SK-N-SH (cell line): Measurements from ENCODE around the gene UGCG. TPM values are rescaled to one million over a fixed set of nuclear protein-coding genes. Genes with fewer than 3 reads are reported as not detected.

Source experiments
- CTCF ChIA-PET: fragments of 300-600, 350-600 bp; formaldehyde crosslinking; extraction: SDS; loops from one replicate; lab custom pipeline; 2021; lab: Yijun Ruan, JAX
- POLR2A ChIA-PET: fragments of 350-600 bp; sonication (Branson Sonifier 250); formaldehyde crosslinking; extraction: SDS; loops from one replicate; lab custom pipeline; 2020; ENCODE audit warnings: antibody characterized with exemption, inconsistent platforms; lab: Yijun Ruan, JAX
- DNase-seq: peaks from one replicate; pipeline ENCODE4 v3.0.0; 2012
- H2AFZ ChIP-seq: fragments of 200-600 bp; sonication (generic); 2 replicates; pipeline ENCODE4 v1.8.1; 2016; ENCODE audit warnings: antibody characterized with exemption, mild to moderate bottlenecking, low read depth
- H3F3A ChIP-seq: fragments of 200-600 bp; sonication (generic); replicated peaks from 2 replicates; pipeline ENCODE3; 2016; ENCODE audit warnings: antibody characterized with exemption, mild to moderate bottlenecking; ENCODE audit not compliant: insufficient read depth
- H3K27ac ChIP-seq, 2 experiments: fragments of 200-500 bp in 1 of 2; fragments of 200-600 bp in 1 of 2; sonication (Bioruptor generic) in 1 of 2; sonication (generic), shearing (Covaris generic) in 1 of 2; 2 replicates each; pipeline versions ENCODE4 v1.5.1 to v1.6.1; 2014 to 2016; ENCODE audit warnings: low read depth in 2 of 2, inconsistent platforms in 1 of 2, low read length in 1 of 2, mild to moderate bottlenecking in 1 of 2, mixed read lengths in 1 of 2
- H3K27me3 ChIP-seq: fragments of 200-600 bp; sonication (generic), shearing (Covaris generic); 2 replicates; pipeline ENCODE4 v1.6.1; 2016; ENCODE audit warnings: mixed run types; ENCODE audit not compliant: insufficient read depth
- H3K36me3 ChIP-seq, 2 experiments: fragments of 200-500 bp in 1 of 2; fragments of 200-600 bp in 1 of 2; sonication (Bioruptor generic) in 1 of 2; sonication (generic) in 1 of 2; replicated peaks in 1 of 2; 2 replicates each; pipeline versions ENCODE3 to v1.5.1; 2014 to 2016; ENCODE audit warnings: low read length in 1 of 2, mild to moderate bottlenecking in 1 of 2; ENCODE audit not compliant: insufficient read depth in 2 of 2, control insufficient read depth in 1 of 2
- H3K4me1 ChIP-seq, 2 experiments: fragments of 200-500 bp in 1 of 2; fragments of 200-600 bp in 1 of 2; sonication (Bioruptor generic) in 1 of 2; sonication (generic), shearing (Covaris generic) in 1 of 2; 2 replicates each; pipeline versions ENCODE4 v1.5.1 to v1.6.1; 2014 to 2016; ENCODE audit warnings: low read depth in 1 of 2, low read length in 1 of 2, mixed run types in 1 of 2; ENCODE audit not compliant: insufficient read depth in 2 of 2, control insufficient read depth in 1 of 2
- H3K4me2 ChIP-seq: fragments of 200-600 bp; sonication (generic), shearing (Covaris generic); 2 replicates; pipeline ENCODE4 v1.6.1; 2017; ENCODE audit warnings: mixed run types
- H3K4me3 ChIP-seq, 2 experiments: fragments of 200-500 bp in 1 of 2; fragments of 200-600 bp in 1 of 2; sonication (Bioruptor generic) in 1 of 2; sonication (generic), shearing (Covaris generic) in 1 of 2; 2 replicates each; pipeline versions ENCODE4 v1.5.1 to v1.8.1; 2014 to 2016; ENCODE audit warnings: low read depth in 2 of 2, inconsistent platforms in 1 of 2, low read length in 1 of 2, mild to moderate bottlenecking in 1 of 2, mixed read lengths in 1 of 2, moderate library complexity in 1 of 2
- H3K79me2 ChIP-seq: fragments of 200-600 bp; sonication (generic); 2 replicates; pipeline ENCODE4 v1.8.1; 2017; ENCODE audit warnings: mild to moderate bottlenecking; ENCODE audit not compliant: insufficient read depth
- H3K9ac ChIP-seq: fragments of 200-600 bp; sonication (generic); 2 replicates; pipeline ENCODE4 v1.6.1; 2017; ENCODE audit warnings: mixed run types
- H3K9me2 ChIP-seq: fragments of 200-600 bp; sonication (generic); 2 replicates; pipeline ENCODE4 v1.6.1; 2017; ENCODE audit warnings: mixed run types
- H3K9me3 ChIP-seq: fragments of 200-600 bp; sonication (generic); 2 replicates; pipeline ENCODE4 v1.6.1; 2017; ENCODE audit warnings: mixed run types, mild to moderate bottlenecking, moderate library complexity
- H4K20me1 ChIP-seq: fragments of 200-600 bp; sonication (generic); 2 replicates; pipeline ENCODE4 v1.6.1; 2017; ENCODE audit warnings: mild to moderate bottlenecking, mixed run types; ENCODE audit not compliant: insufficient read depth
- CTCF ChIP-seq: fragments of 200-600 bp; sonication (generic); IDR thresholded peaks from 2 replicates; pipeline ENCODE4 v1.6.1; 2017; ENCODE audit warnings: antibody characterized with exemption, mild to moderate bottlenecking, moderate library complexity
- ELF1 ChIP-seq: IDR thresholded peaks from 2 replicates; pipeline ENCODE4 v1.4.0; 2012
- EP300 ChIP-seq, 2 experiments: IDR thresholded peaks; 2 replicates each; pipeline versions ENCODE4 v1.4.0 to v1.6.1; 2012; ENCODE audit warnings: borderline replicate concordance in 1 of 2, low read depth in 1 of 2, low read length in 1 of 2
- FOXM1 ChIP-seq: IDR thresholded peaks from 2 replicates; pipeline ENCODE4 v1.4.0; 2012; ENCODE audit warnings: low read depth, mild to moderate bottlenecking
- IRF3 ChIP-seq: fragments of 150-350 bp; IDR thresholded peaks from 2 replicates; pipeline ENCODE4 v1.6.1; 2016; ENCODE audit warnings: mild to moderate bottlenecking, low read depth, low read length
- MXI1 ChIP-seq: IDR thresholded peaks from 2 replicates; pipeline ENCODE4 v1.6.1; 2012; ENCODE audit warnings: mild to moderate bottlenecking, low read depth, low read length, improper control_type of control experiment
- YY1 ChIP-seq: IDR thresholded peaks from 2 replicates; pipeline ENCODE4 v1.4.0; 2012; ENCODE audit warnings: low read depth, mild to moderate bottlenecking
- WGBS: methylation state at CpG from one replicate; pipeline ENCODE4 v1.1.6; 2017; ENCODE audit warnings: low lambda C conversion rate; 5-methylcytosine and 5-hydroxymethylcytosine counted together
- polyA plus RNA-seq, 3 experiments: library from polyadenylated mRNA; depleted of rRNA; stranded (reverse); fragments of >200 nt; gene quantifications; 2 replicates each; pipeline ENCODE4 v1.2.3, GENCODE V29; 2012
- TF ChIP-seq, protein P1 (sequence below): IDR thresholded peaks from 2 replicates; pipeline ENCODE4 v1.4.0; 2012; ENCODE audit warnings: low read depth

UGCG gene
- polyA plus RNA-seq, 1 of the 3 experiments (the other 2 are of a cell fraction): 20.0 TPM

- Histone ChIP-seq H3K9me3 (no peaks in the 10 kb centered on the region), H4K20me1 (no peaks in the 10 kb centered on the region), H3K27ac (no peak overlapping the region), H3K4me2 (no peak overlapping the region), H3K9ac (no peak overlapping the region), H3K4me1 (no peaks in the 10 kb centered on the region; a peak in 2 of 4 replicates), H3K79me2 (peaks cover 1% of the 10 kb centered on the region), H2AFZ (no peak overlapping the region), H3K27me3 (no peaks in the 10 kb centered on the region), H3K4me3 (no peak overlapping the region), H3F3A (peaks cover 20% of the 10 kb centered on the region), H3K9me2 (no peaks in the 10 kb centered on the region), H3K36me3 (no peaks in the 10 kb centered on the region)
- DNase-seq: no peak
- POLR2A ChIA-PET: no interaction called here
- CTCF ChIA-PET: no interaction called here
- no peak for TF ChIP-seq FOXM1
- no peak for TF ChIP-seq IRF3
- TF ChIP-seq YY1: no peak
- WGBS: 92% methylated on average over 11 of the region's 11 CpGs
Observed at GRCh38 chr9:111891910-111892499, 4.6 kb upstream of the UGCG start.

DNA sequence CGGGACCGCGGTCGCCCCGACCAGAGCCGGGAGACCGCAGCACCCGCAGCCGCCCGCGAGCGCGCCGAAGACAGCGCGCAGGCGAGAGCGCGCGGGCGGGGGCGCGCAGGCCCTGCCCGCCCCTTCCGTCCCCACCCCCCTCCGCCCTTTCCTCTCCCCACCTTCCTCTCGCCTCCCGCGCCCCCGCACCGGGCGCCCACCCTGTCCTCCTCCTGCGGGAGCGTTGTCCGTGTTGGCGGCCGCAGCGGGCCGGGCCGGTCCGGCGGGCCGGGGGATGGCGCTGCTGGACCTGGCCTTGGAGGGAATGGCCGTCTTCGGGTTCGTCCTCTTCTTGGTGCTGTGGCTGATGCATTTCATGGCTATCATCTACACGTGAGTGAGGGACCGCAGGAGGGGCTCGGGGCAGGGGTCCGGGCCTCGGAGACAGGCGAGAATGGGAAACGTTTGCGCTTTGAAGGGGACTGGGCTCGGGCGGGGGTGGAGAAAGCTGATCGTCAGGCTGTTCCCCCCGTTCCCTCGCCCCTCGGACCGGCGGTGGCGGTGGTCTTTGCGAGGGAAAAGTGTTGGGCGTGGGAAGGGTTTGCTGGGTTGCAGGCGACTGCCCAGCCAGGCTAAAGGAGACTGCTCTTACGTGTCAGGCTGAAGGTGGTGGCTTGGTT, 457 bp downstream of the UGCG start:
- POLR2A ChIA-PET: interaction anchor here (1.0 kb wide), 1 partner anchor 14 kb away, joined by 3 read pairs; no protein-coding TSS in a partner anchor
- peaks cover 40% of the 10 kb centered on the region for H4K20me1 ChIP-seq
- no peaks in the 10 kb centered on the region for H3K9me2 ChIP-seq
- H3K27me3 ChIP-seq: no peaks in the 10 kb centered on the region
- TF ChIP-seq EP300 (IDR thresholded peaks at IDR 0.05; ENCODE audit: borderline replicate concordance in 1 of 2, low read depth in 1 of 2, low read length in 1 of 2) (no peak), MXI1 (peak; percentile 66; the same call in 1 of the 2 replicates), CTCF (peak; percentile 28; the same call in 1 of the 2 replicates), ELF1 (no peak)
- TF ChIP-seq, protein P1, sequence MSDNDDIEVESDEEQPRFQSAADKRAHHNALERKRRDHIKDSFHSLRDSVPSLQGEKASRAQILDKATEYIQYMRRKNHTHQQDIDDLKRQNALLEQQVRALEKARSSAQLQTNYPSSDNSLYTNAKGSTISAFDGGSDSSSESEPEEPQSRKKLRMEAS: peak; percentile 38; the same call in 1 of the 2 replicates
- TF ChIP-seq, all 33 proteins: peak for 3
- peaks cover 7% of the 10 kb centered on the region in 2 experiments; a peak in 3 of 4 replicates for H3K4me1 ChIP-seq
- no peak overlapping the region for H2AFZ ChIP-seq
- H3K9me3 ChIP-seq: no peaks in the 10 kb centered on the region
- WGBS: 0% methylated on average over 27 of the region's 68 CpGs
- H3K9ac ChIP-seq: peak overlapping the region; percentile 92
- peaks cover 9% of the 10 kb centered on the region for H3F3A ChIP-seq
- DNase-seq: peak; percentile 92
- peak overlapping the region; percentile 71 to 89 for H3K4me3 ChIP-seq
- CTCF ChIA-PET: interaction anchor here (0.6 to 1.0 kb wide), 3 partner anchors 28 to 470 kb away, joined by 3 read pairs; no protein-coding TSS in a partner anchor
- H3K4me2 ChIP-seq: peak overlapping the region; percentile 87
- H3K79me2 ChIP-seq: peaks cover 52% of the 10 kb centered on the region
- peak overlapping the region; percentile 92 to 93 for H3K27ac ChIP-seq
- H3K36me3 ChIP-seq: no peaks in the 10 kb centered on the region
